Stimulated activated CD4-positive, alpha-beta T cell treated with anti-CD3 and anti-CD28 coated beads, Interleukin-4, amount 100 ng/mL, for 1 hour (primary cell): ENCODE data around the gene PRELID1.

ENCODE experiments used
- DNase-seq: peaks from one replicate; pipeline ENCODE4 v3.0.0-alpha.2; 2020

Gene PRELID1

GRCh38 chr5:177314376-177315342 lies 11.1 kb downstream of the PRELID1 start:
- no peak for DNase-seq

- DNase-seq = no peak
Observed at GRCh38 chr5:177315411-177315810, 11.8 kb downstream of the PRELID1 start.

GRCh38 chr5:177316005-177316404 lies 12.4 kb downstream of the PRELID1 start:
- no peak for DNase-seq

- DNase-seq = peak; percentile 72
Observed at GRCh38 chr5:177317959-177318377, 14.4 kb downstream of the PRELID1 start.

GRCh38 chr5:177319913-177320588 lies 16.5 kb downstream of the PRELID1 start:
- DNase-seq = no peak

GRCh38 chr5:177320879-177321278 lies 17.3 kb downstream of the PRELID1 start:
- no peak for DNase-seq

- DNase-seq = no peak
Observed at GRCh38 chr5:177325868-177326381, 22.3 kb downstream of the PRELID1 start.

GRCh38 chr5:177327539-177328522 lies 24.2 kb downstream of the PRELID1 start:
- DNase-seq = no peak

- no peak for DNase-seq
Observed at GRCh38 chr5:177328545-177329231, 25.1 kb downstream of the PRELID1 start.

- DNase-seq = no peak
Observed at GRCh38 chr5:177329883-177330282, 26.3 kb downstream of the PRELID1 start.

- DNase-seq = no peak
Observed at GRCh38 chr5:177330991-177331842, 27.6 kb downstream of the PRELID1 start.

GRCh38 chr5:177332031-177332895 lies 28.7 kb downstream of the PRELID1 start:
- no peak for DNase-seq

GRCh38 chr5:177332896-177333260 lies 29.3 kb downstream of the PRELID1 start:
- DNase-seq = no peak

GRCh38 chr5:177333420-177334154 lies 30.0 kb downstream of the PRELID1 start:
- DNase-seq = no peak

- no peak for DNase-seq
Observed at GRCh38 chr5:177334155-177334551, 30.6 kb downstream of the PRELID1 start.

- no peak for DNase-seq
Observed at GRCh38 chr5:177334781-177335700, 31.4 kb downstream of the PRELID1 start.

- no peak for DNase-seq
Observed at GRCh38 chr5:177335701-177336065, 32.1 kb downstream of the PRELID1 start.

GRCh38 chr5:177336112-177336511 lies 32.5 kb downstream of the PRELID1 start:
- no peak for DNase-seq
